Endometrial microvascular endothelial cells (primary cell): ENCODE measurements around the gene SESN3. TPM values are rescaled to one million over a fixed set of nuclear protein-coding genes. Genes with fewer than 3 reads are reported as not detected.
"Not testable (repeated sequence)": the region's sequence is repeated elsewhere in the genome, so short reads cannot be mapped to it uniquely, and the experiment has no call there.

Source experiments
- in situ Hi-C: cut with HindIII; loops from 2 replicates; pipeline ENCODE4 v1.10.0; 2017; ENCODE audit warnings: low sequenced_read_pairs, low pct_unique_long_range_greater_than_20kb; ENCODE audit errors: inconsistent ontology term
- total RNA-seq: library from RNA; depleted of rRNA; stranded (reverse); fragments of >200 nt; gene quantifications from one replicate; pipeline ENCODE4 v1.2.3, GENCODE V29; 2015; ENCODE audit errors: inconsistent ontology term

Gene SESN3
- total RNA-seq, 1 donor from 2014 or later: 1.8 TPM

- in situ Hi-C loops: no loop called here
These were observed 87.8 kb downstream of the SESN3 start for GRCh38 chr11:95143106-95143681.

GRCh38 chr11:95142431-95142830 lies 88.6 kb downstream of the SESN3 start:
- in situ Hi-C loops: no loop called here

- in situ Hi-C loops: no loop called here
These were observed 90.5 kb downstream of the SESN3 start for GRCh38 chr11:95140397-95141033.

GRCh38 chr11:95138448-95138847 lies 92.6 kb downstream of the SESN3 start:
- in situ Hi-C loops: no loop called here

- in situ Hi-C loops: no loop called here
These were observed 93.7 kb downstream of the SESN3 start for GRCh38 chr11:95137299-95137698.

- in situ Hi-C loops: not testable (repeated sequence)
These were observed 94.3 kb downstream of the SESN3 start for GRCh38 chr11:95136747-95137146.

- in situ Hi-C loops: no loop called here
These were observed 95.1 kb downstream of the SESN3 start for GRCh38 chr11:95135880-95136279.

GRCh38 chr11:95135155-95135554 lies 95.8 kb downstream of the SESN3 start:
- in situ Hi-C loops: no loop called here

- in situ Hi-C loops: no loop called here
These were observed 96.5 kb downstream of the SESN3 start for GRCh38 chr11:95134491-95134890.

- in situ Hi-C loops: no loop called here
These were observed 98.0 kb downstream of the SESN3 start for GRCh38 chr11:95132956-95133355.

- in situ Hi-C loops: no loop called here
These were observed 102.4 kb downstream of the SESN3 start for GRCh38 chr11:95128602-95129001.

- in situ Hi-C loops: no loop called here
These were observed 107.4 kb downstream of the SESN3 start for GRCh38 chr11:95123556-95123955.

GRCh38 chr11:95121698-95122097 lies 109.3 kb downstream of the SESN3 start:
- in situ Hi-C loops: no loop called here

- in situ Hi-C loops: no loop called here
These were observed 111.5 kb downstream of the SESN3 start for GRCh38 chr11:95119361-95120060.

GRCh38 chr11:95115597-95115996 lies 115.4 kb downstream of the SESN3 start:
- in situ Hi-C loops: no loop called here

Other genes starting within 250 kb of the SESN3 start
- gene KDM4E, start 205.9 kb downstream of the SESN3 start, total RNA-seq: not detected
- gene KDM4F, start 181.8 kb downstream of the SESN3 start, total RNA-seq: not detected
- gene SRSF8, start 164.3 kb downstream of the SESN3 start, total RNA-seq: 33.1 TPM
- gene ENDOD1, start 141.4 kb downstream of the SESN3 start, total RNA-seq: 30.1 TPM